ENCODE results near the gene SLC25A36. TPM values are rescaled to one million over a fixed set of nuclear protein-coding genes. Genes with fewer than 3 reads are reported as not detected.
A peak's percentile ranks its signal among the peaks of the same experiment; 100 is the strongest.

The SLC25A36 gene
- total RNA-seq, 4 donors from 2014 or later = 73.2 to 273 (median 83.7) TPM

- Histone ChIP-seq H3K36me3 (no peaks in the 10 kb centered on the region), H3K4me1 (peaks cover 0 to 10% of the 10 kb centered on the region in 2 donors), H3K4me3 (peak overlapping the region; percentile 70 to 89), H3K27me3 (no peaks in the 10 kb centered on the region), H3K9me3 (no peaks in the 10 kb centered on the region), H3K27ac (peak overlapping the region; percentile 97 to 98)
- no peak for DNase-seq
- TF ChIP-seq, protein P1, sequence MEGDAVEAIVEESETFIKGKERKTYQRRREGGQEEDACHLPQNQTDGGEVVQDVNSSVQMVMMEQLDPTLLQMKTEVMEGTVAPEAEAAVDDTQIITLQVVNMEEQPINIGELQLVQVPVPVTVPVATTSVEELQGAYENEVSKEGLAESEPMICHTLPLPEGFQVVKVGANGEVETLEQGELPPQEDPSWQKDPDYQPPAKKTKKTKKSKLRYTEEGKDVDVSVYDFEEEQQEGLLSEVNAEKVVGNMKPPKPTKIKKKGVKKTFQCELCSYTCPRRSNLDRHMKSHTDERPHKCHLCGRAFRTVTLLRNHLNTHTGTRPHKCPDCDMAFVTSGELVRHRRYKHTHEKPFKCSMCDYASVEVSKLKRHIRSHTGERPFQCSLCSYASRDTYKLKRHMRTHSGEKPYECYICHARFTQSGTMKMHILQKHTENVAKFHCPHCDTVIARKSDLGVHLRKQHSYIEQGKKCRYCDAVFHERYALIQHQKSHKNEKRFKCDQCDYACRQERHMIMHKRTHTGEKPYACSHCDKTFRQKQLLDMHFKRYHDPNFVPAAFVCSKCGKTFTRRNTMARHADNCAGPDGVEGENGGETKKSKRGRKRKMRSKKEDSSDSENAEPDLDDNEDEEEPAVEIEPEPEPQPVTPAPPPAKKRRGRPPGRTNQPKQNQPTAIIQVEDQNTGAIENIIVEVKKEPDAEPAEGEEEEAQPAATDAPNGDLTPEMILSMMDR (IDR thresholded peaks at IDR 0.05) = no peak
- intact Hi-C loops (cut with DNase I; ENCODE audit: low total_unique reads) = no loop called here
Measured at GRCh38 chr3:140941090-140941433, 574 bp upstream of the SLC25A36 start.

DNA sequence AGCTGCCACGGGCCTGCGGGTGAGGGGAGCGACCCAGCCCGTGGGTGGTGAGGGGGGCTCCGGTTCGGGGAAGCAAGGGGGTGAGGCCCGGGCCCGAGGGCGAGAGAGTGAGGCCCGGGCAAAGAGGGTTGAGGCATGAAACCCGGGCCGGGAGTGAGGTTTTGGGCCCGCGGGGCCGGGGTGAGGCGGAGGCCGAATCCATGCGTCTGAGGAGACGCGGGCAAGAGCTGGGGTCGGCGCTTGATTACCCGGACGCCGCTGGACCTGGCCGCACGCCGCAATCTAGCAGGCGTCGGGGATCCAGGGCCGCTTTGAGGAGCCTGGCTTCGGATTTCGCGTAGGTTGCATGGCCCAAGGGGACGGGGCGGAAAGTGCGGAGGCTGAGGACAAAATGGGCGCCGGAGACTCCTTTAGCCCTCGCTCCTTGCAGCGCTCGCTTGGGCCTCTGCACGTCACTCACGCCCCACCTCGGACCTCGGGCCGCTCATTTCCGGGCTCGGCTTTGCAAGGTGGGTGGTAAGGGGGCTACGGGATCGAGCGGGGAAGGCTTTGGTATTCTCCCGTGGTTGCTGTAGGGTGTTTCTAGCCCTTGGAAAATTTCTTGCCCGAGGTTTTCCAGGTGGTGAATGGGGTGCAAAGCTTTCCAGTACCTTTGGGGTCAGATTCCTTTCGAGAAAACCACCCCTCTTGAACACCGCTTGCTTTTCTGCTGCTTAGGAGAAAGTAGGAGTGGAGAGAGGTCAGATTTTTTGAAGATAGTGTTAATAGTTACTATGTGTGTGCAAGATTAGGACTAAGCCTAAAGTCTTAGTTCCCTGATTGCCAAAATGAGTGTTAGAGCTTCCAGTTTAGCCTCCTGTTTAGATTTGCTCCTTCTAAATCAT lies 827 bp downstream of the SLC25A36 start:
- H3K9me3 ChIP-seq = no peaks in the 10 kb centered on the region
- no peaks in the 10 kb centered on the region for H3K27me3 ChIP-seq
- no peaks in the 10 kb centered on the region for H3K36me3 ChIP-seq
- H3K27ac ChIP-seq = peak overlapping the region; percentile 97 to 98
- H3K4me1 ChIP-seq = peaks cover 0 to 10% of the 10 kb centered on the region in 2 donors
- TF ChIP-seq, protein P1 (IDR thresholded peaks at IDR 0.05) = no peak
- TF ChIP-seq POLR2A (IDR thresholded peaks at IDR 0.05) = no peak
- DNase-seq = peak; percentile 36 to 42
- intact Hi-C loops (cut with DNase I; ENCODE audit: low total_unique reads) = no loop called here
- peak overlapping the region; percentile 70 to 89 for H3K4me3 ChIP-seq

DNA sequence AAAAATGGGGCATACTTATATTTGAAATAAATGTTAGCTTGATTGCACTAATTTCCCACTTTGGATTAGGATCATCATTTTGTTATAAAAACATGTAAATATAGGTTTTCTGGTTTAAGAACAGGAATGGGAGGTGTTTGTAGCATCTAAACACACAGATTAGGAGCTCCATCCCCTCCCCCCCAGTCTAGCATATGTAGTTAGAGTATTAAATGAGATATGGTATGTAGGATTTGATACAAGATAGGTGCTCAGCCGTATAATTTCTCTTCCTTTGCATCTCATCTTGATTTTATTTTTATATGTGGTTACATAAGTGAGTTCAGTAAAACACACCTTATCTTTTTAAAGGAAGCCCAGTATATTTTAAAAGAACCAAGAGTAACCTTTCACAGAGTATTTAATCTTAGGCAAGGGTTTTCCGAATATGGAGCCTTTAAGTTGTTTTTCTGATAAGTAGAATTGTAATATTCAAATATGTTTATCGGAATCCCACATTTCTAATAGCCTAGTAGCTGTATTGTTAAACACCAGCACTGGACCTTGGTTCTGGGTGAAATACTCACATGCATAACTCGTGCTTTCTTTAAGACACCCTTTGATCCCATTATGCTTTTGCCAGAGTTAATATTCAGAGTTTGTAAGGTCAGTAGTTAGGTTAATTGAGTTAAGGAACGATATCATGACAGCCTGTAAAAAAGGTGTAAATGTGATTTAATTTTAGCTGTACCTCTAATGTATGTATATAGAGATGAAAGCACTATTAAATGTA lies 2.3 kb downstream of the SLC25A36 start:
- TF ChIP-seq POLR2A (IDR thresholded peaks at IDR 0.05) = no peak
- TF ChIP-seq, protein P1 (IDR thresholded peaks at IDR 0.05) = no peak
- Histone ChIP-seq H3K36me3 (no peaks in the 10 kb centered on the region), H3K27me3 (no peaks in the 10 kb centered on the region), H3K4me1 (peaks cover 0 to 10% of the 10 kb centered on the region in 2 donors), H3K4me3 (no peak overlapping the region), H3K27ac (peak overlapping the region in 1 of 2 donors; percentile 98), H3K9me3 (no peaks in the 10 kb centered on the region)
- no peak for DNase-seq
- intact Hi-C loops (cut with DNase I; ENCODE audit: low total_unique reads) = no loop called here

DNA sequence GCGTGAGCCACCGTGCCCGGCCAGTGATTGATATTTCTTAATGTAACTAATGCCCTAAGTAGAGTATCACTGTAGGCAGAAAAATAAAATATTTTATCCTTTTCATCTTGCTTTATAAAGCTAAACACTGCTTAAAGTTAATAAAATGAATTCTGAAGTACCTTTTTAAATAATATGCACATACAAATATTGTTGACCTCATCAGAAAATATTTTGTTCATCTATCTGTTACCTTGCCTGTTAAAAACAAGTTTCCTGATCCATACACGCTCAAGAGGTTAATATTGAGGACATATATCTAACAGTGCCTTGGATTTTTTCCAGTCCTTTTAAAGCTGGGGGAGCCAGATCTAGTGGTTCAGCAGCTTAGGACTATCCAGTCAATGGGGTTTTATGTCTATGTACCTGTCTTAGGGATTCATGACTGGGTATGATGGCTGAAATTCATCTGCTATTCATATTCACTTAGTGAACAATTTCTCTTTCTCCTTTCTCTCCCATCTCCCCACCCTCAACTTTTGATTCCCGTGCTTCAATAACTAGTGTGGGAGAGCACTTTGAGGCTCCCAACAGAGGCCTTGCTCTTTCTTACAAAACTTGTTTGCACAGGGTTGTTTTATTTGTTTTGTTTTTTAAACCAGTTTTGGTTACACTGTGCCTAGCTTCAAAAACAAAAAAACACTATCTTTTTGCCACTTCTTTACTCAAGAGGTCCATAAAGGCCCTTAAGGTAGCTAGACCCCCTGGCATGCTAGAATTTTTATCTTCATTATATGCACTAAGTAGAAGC lies 7.0 kb downstream of the SLC25A36 start:
- intact Hi-C loops (cut with DNase I; ENCODE audit: low total_unique reads) = no loop called here
- H3K27ac ChIP-seq = no peak overlapping the region
- no peak overlapping the region for H3K4me3 ChIP-seq
- H3K36me3 ChIP-seq = no peaks in the 10 kb centered on the region
- H3K27me3 ChIP-seq = no peaks in the 10 kb centered on the region
- peaks cover 0 to 5% of the 10 kb centered on the region in 2 donors for H3K4me1 ChIP-seq
- no peaks in the 10 kb centered on the region for H3K9me3 ChIP-seq
- no peak for DNase-seq
- TF ChIP-seq, protein P1 (IDR thresholded peaks at IDR 0.05) = no peak
- TF ChIP-seq POLR2A (IDR thresholded peaks at IDR 0.05) = no peak

All from uterus (tissue), 4 donors.